Endothelial cell of umbilical vein (primary cell): ENCODE data around the gene ZNF786. TPM values are rescaled to one million over a fixed set of nuclear protein-coding genes. Genes with fewer than 3 reads are reported as not detected.

Source experiments
- BruUV-seq: library from RNA; stranded (reverse); fragments of 400-500 nt; replicated peaks from 2 replicates; lab custom pipeline; 2021; lab: Mats Ljungman, UMichigan
- CTCF ChIA-PET: fragments of 300-600, 350-600 bp; sonication (Branson Sonifier 250); formaldehyde crosslinking; loops from one replicate; lab custom pipeline; 2021; ENCODE audit warnings: antibody characterized with exemption, inconsistent platforms; lab: Charles Lee
- POLR2A ChIA-PET: fragments of 300-600, 350-600 bp; sonication (Branson Sonifier 250); formaldehyde crosslinking; loops from one replicate; lab custom pipeline; 2021; ENCODE audit warnings: antibody characterized with exemption, inconsistent platforms; lab: Charles Lee
- DNase-seq: peaks from one replicate; pipeline ENCODE4 v3.0.0-alpha.2; 2011; ENCODE audit warnings: low read depth, low spot score
- FAIRE-seq: peaks from 2 replicates; lab custom pipeline; 2011; peaks lifted over from hg19 to GRCh38; lab: Jason Lieb, UNC
- H2AFZ ChIP-seq: 2 replicates; pipeline ENCODE4 v1.6.0; 2012; ENCODE audit warnings: low read depth, low read length, control low read depth, inconsistent platforms
- H3K27ac ChIP-seq: 2 replicates; pipeline ENCODE4 v1.5.1; 2011; ENCODE audit warnings: low read depth, mild to moderate bottlenecking, control low read depth, low read length, moderate library complexity; ENCODE audit not compliant: insufficient read depth
- H3K27me3 ChIP-seq, 2 experiments: 2 replicates each; pipeline versions ENCODE4 v1.6.0 to v1.6.1; 2011; ENCODE audit warnings: low read length in 2 of 2, mixed read lengths in 1 of 2; ENCODE audit not compliant: control insufficient read depth in 2 of 2, insufficient read depth in 2 of 2
- H3K36me3 ChIP-seq, 2 experiments: 2 replicates in 1 of 2; 3 replicates in 1 of 2; pipeline ENCODE4 v1.5.1; 2011; ENCODE audit warnings: low read length in 2 of 2, mild to moderate bottlenecking in 1 of 2, moderate library complexity in 1 of 2; ENCODE audit not compliant: control insufficient read depth in 2 of 2, insufficient read depth in 2 of 2; ENCODE audit errors: extremely low read depth in 1 of 2
- H3K4me1 ChIP-seq: 3 replicates; pipeline ENCODE4 v1.5.1; 2011; ENCODE audit warnings: mild to moderate bottlenecking, low read length; ENCODE audit not compliant: control insufficient read depth, insufficient read depth; ENCODE audit errors: extremely low read depth
- H3K4me2 ChIP-seq: 2 replicates; pipeline ENCODE4 v1.6.1; 2011; ENCODE audit warnings: low read length, control low read depth, mixed read lengths; ENCODE audit not compliant: insufficient read depth
- H3K4me3 ChIP-seq, 3 experiments: fragments of 200-600 bp in 1 of 3; sonication (generic), shearing (Covaris generic) in 1 of 3; replicated peaks in 1 of 3; 2 replicates each; pipeline ENCODE4 v1.5.1; 2011 to 2016; ENCODE audit warnings: control low read depth in 3 of 3, low read length in 3 of 3, mild to moderate bottlenecking in 2 of 3, inconsistent platforms in 1 of 3, low read depth in 1 of 3, moderate library complexity in 1 of 3; ENCODE audit not compliant: insufficient read depth in 1 of 3
- H3K79me2 ChIP-seq: 2 replicates; pipeline ENCODE4 v1.6.0; 2012; ENCODE audit warnings: low read length, inconsistent platforms; ENCODE audit not compliant: control insufficient read depth, insufficient read depth
- H3K9ac ChIP-seq: replicated peaks from 2 replicates; pipeline ENCODE3; 2011; ENCODE audit warnings: low read length, control low read depth; ENCODE audit not compliant: insufficient read depth; ENCODE audit errors: extremely low read depth
- H3K9me1 ChIP-seq: replicated peaks from 3 replicates; pipeline ENCODE4 v1.6.0; 2011; ENCODE audit warnings: mild to moderate bottlenecking, low read length; ENCODE audit not compliant: control insufficient read depth, insufficient read depth; ENCODE audit errors: extremely low read depth
- H3K9me3 ChIP-seq: replicated peaks from 2 replicates; pipeline ENCODE4 v1.5.1; 2012; ENCODE audit warnings: low read length, inconsistent platforms; ENCODE audit not compliant: control insufficient read depth, insufficient read depth
- H4K20me1 ChIP-seq: replicated peaks from 2 replicates; pipeline ENCODE3; 2011; ENCODE audit warnings: mild to moderate bottlenecking, low read length; ENCODE audit not compliant: control insufficient read depth, insufficient read depth; ENCODE audit errors: extremely low read depth
- EZH2 ChIP-seq: IDR thresholded peaks from 2 replicates; pipeline ENCODE4 v1.6.1; 2012; ENCODE audit warnings: borderline replicate concordance, low read depth, mild to moderate bottlenecking, moderate library complexity, low read length, inconsistent platforms; ENCODE audit not compliant: severe bottlenecking
- FOS ChIP-seq: IDR thresholded peaks from 2 replicates; pipeline ENCODE4 v1.6.1; 2011; ENCODE audit warnings: mild to moderate bottlenecking, low read length, moderate library complexity, borderline replicate concordance; ENCODE audit not compliant: insufficient read depth
- GATA2 ChIP-seq: IDR thresholded peaks from 2 replicates; pipeline ENCODE4 v1.7.0; 2011; ENCODE audit warnings: low read depth, mild to moderate bottlenecking, moderate library complexity, mixed read lengths, low read length; ENCODE audit not compliant: insufficient read length, insufficient read depth
- JUN ChIP-seq: IDR thresholded peaks from 2 replicates; pipeline ENCODE4 v1.6.1; 2011; ENCODE audit warnings: borderline replicate concordance, low read depth; ENCODE audit not compliant: insufficient read length, insufficient read depth
- MYC ChIP-seq: IDR thresholded peaks from one replicate; pipeline ENCODE4 v1.6.1; 2011; ENCODE audit warnings: mild to moderate bottlenecking, low read depth, low read length
- POLR2A ChIP-seq: IDR thresholded peaks from 2 replicates; pipeline ENCODE4 v1.6.1; 2012; ENCODE audit warnings: low read depth, mild to moderate bottlenecking, control low read depth, low read length
- POLR2AphosphoS5 ChIP-seq: IDR thresholded peaks from 2 replicates; pipeline ENCODE4 v1.6.1; 2012; ENCODE audit warnings: low read depth, mild to moderate bottlenecking, control low read depth, low read length, moderate library complexity; ENCODE audit not compliant: insufficient read depth
- dilution Hi-C: fragments of 300-500 bp; cut with MboI; formaldehyde crosslinking; loops from one replicate; pipeline ENCODE4 v1.15.0; 2019; ENCODE audit warnings: low sequenced_read_pairs; ENCODE audit not compliant: extremely low pct_ligation_motif_present
- intact Hi-C: fragments of 100-400 bp; cut with micrococcal nuclease; formaldehyde crosslinking; loops from one replicate; pipeline ENCODE4 v1.10.0; 2022
- polyA plus RNA-seq, 4 experiments: library from polyadenylated mRNA; depleted of rRNA in 3 of 4; stranded (reverse) in 3 of 4; unstranded in 1 of 4; fragments of >200 nt; gene quantifications; 2 replicates each; pipeline versions ENCODE4 v1.2.1 to v1.2.3, GENCODE V29; 2011 to 2012; ENCODE audit warnings: missing spikeins in 1 of 4
- total RNA-seq: library from RNA; stranded (reverse); gene quantifications from 2 replicates; pipeline ENCODE4 v1.2.3, GENCODE V29; 2021
- TF ChIP-seq, protein P1 (sequence below), 2 donors: IDR thresholded peaks; 1 replicate in 1 of 2; 2 replicates in 1 of 2; pipeline ENCODE4 v1.5.1; 2011; ENCODE audit warnings: low read length in 2 of 2, mild to moderate bottlenecking in 2 of 2, moderate library complexity in 2 of 2, control low read depth in 1 of 2, inconsistent platforms in 1 of 2, low read depth in 1 of 2; ENCODE audit not compliant: insufficient read depth in 1 of 2; ENCODE audit errors: extremely low read depth in 1 of 2
- TF ChIP-seq, protein P2 (sequence below): IDR thresholded peaks from 2 replicates; pipeline ENCODE4 v1.6.1; 2011; ENCODE audit not compliant: insufficient read depth, insufficient read length

ZNF786 gene
- total and polyA plus RNA-seq, 2 donors (not counting 3 experiments of a cell fraction or from before 2014, with no cell fraction given), result 2.8 to 5.9 TPM

DNA sequence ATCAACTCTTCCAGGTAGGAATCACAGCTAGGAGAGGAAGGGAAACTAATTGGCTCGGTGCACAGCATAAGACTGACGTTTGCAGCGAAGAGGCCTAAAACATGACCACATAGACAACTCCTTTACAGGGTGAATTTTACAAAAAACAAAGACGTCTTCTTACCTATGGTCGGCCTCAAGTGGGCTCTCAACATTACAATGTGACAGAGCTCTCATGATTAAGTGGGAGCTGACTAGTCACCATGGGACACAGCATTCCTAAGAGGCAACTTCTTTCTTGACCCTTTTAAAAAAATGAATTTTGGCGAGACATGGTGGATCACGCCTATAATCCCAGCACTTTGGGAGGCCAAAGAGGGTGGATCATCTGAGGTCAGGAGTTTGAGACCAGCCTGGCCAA is 66.9 kb downstream of the ZNF786 start:
- DNase-seq (no peak), FAIRE-seq (no peak)
- dilution Hi-C loops, result no loop called here
- Histone ChIP-seq H3K4me1 (peaks cover 6% of the 10 kb centered on the region), H4K20me1 (no peaks in the 10 kb centered on the region), H3K27ac (no peak overlapping the region), H3K9me1 (no peaks in the 10 kb centered on the region), H3K4me3 (no peak overlapping the region), H3K79me2 (peaks cover 79% of the 10 kb centered on the region), H3K9me3 (no peaks in the 10 kb centered on the region), H3K36me3 (peaks cover 10 to 11% of the 10 kb centered on the region in 2 experiments), H2AFZ (no peak overlapping the region), H3K4me2 (no peak overlapping the region), H3K9ac (no peak overlapping the region), H3K27me3 (no peaks in the 10 kb centered on the region)
- no TSS peak for BruUV-seq
- TF ChIP-seq, protein P1, sequence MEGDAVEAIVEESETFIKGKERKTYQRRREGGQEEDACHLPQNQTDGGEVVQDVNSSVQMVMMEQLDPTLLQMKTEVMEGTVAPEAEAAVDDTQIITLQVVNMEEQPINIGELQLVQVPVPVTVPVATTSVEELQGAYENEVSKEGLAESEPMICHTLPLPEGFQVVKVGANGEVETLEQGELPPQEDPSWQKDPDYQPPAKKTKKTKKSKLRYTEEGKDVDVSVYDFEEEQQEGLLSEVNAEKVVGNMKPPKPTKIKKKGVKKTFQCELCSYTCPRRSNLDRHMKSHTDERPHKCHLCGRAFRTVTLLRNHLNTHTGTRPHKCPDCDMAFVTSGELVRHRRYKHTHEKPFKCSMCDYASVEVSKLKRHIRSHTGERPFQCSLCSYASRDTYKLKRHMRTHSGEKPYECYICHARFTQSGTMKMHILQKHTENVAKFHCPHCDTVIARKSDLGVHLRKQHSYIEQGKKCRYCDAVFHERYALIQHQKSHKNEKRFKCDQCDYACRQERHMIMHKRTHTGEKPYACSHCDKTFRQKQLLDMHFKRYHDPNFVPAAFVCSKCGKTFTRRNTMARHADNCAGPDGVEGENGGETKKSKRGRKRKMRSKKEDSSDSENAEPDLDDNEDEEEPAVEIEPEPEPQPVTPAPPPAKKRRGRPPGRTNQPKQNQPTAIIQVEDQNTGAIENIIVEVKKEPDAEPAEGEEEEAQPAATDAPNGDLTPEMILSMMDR (IDR thresholded peaks at IDR 0.05; ENCODE audit: extremely low read depth in 1 of 2, insufficient read depth in 1 of 2, low read depth in 1 of 2, low read length in 2 of 2), result no peak
- TF ChIP-seq GATA2 (no peak), EZH2 (no peak), POLR2AphosphoS5 (no peak), FOS (no peak), JUN (no peak), POLR2A (no peak), MYC (no peak)
- TF ChIP-seq, protein P2, sequence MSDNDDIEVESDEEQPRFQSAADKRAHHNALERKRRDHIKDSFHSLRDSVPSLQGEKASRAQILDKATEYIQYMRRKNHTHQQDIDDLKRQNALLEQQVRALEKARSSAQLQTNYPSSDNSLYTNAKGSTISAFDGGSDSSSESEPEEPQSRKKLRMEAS, result no peak
- POLR2A ChIA-PET, result no interaction called here
- intact Hi-C loops, result loop anchor here (10.0 kb wide), 1 partner anchor 471 kb away; the partner anchor contains the start of gene ZNF746
- CTCF ChIA-PET, result interaction anchor here (0.9 to 7.6 kb wide), 2 partner anchors 12 to 42 kb away, joined by 3 to 79 read pairs; no protein-coding TSS in a partner anchor
